ENCODE measurements around the gene LHX1. TPM values are rescaled to one million over a fixed set of nuclear protein-coding genes. Genes with fewer than 3 reads are reported as not detected.

The LHX1 gene
- total RNA-seq = 1.3 and 5.6 TPM in 2 replicates

DNA sequence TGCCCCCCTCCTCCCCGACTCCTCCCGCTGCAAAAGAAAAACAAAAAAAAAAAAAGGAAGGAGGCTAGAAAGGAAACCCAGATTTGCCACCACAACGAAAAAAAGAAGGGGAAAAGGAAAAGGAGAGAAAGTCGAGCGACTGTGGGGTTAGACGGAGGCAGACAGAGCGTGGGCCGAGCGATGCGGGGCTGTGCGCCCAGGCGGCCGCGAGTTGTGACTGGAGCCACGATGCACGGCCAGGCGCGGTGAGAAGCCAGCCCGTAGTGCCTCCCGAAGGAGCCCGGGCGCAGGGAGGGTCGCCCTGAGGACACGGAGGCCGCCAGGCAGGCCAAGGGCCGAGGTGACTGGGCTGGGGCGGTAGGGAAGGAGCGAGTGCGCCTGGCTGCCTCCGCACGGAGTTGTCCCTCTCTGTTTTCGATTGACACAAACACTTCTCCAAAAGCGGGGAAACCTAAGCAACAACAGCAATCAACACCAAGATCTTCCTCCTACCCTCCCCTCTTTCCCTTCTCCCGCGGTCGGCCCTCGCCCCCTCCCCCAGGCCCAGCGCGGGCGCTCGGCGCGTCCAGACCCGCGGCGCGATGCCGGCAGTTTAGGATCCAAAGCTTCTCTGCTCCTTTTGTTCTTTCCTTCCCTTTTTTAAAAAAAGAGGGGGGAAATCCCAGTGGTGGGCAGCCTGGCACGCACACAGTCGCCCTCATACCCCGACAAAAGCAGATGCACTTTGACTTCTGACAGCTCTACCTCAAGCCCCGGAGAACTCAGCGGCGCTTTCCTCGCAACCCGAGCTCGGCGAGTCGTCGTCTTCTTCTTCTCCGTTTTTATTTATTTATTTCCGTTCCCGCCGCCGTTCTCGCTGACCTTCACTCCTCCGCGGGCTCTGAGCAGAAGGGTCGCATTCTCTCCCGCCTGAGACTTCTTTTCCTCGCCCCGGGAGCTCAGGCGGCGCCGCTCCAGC lies at the start of gene LHX1:
Gene LHX1 (plus strand): TSS at position 475 of the 958 bp plus-strand sequence. CDS start 723 bp downstream, outside the sequence.
- DNase-seq (ENCODE audit: extremely low read depth, low read depth, low spot score) = no peak

DNA sequence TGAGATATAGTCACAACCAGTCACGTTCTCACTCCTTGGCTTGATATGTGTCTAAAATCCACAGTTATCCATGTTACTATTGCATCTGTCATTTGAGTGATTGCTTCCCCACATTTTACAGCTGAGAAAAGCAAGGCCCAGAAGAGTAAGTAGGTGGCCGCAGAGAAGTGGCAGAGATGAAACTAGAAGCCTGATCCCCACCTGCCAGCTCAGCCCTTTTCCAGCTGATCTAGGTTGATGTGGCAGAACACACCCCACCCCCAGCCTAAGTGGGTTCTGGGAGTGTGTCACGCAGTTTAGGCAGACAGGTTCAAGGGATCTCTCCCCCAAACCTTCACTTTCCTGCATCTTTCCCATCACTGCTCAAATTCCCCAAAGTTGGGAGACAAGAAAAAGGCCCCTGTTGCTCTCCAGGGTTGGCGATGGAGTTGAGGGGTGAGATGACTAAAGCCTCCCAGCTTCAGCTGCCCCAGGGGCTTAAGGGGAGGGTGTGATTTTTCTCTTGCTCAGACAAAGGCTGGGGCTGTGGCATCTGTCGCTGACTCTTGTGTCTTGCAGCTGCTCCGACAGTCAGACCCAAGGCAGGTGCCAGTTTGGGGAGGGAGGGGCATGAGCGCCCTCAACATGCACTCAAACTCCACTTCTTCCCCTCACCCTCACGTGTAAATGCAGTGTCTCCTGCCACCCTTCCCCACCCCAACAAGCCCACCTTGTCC lies 48.9 kb upstream of the LHX1 start:
- no peak for DNase-seq (ENCODE audit: extremely low read depth, low read depth, low spot score)

DNA sequence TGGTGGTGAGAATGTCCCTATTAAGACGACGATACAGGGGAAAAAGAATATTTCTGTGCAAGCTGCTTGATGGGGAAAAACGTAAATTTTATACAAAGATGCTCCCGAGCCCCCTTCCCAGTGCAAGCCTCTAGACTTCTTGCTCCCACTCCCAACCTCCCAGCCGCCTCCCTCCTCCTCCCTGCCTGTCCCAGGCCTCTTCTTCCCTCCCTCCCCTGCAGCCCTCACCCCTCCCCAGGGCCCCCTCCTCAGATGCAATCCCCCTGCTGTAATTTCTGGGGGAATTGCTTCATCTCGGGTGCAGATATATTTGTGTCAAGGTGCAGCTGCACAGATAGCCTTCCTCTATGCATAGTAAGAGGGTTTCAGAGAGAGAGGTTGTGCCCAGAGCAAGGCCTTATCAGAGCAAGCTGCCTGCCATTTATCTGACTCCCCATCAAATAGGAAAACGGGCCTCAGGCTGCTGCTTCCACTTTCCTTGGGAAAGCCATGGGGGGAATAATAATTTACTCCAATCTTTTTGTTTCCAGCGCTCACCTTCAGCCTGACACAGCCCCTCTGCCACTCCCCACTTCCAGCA lies 47.4 kb upstream of the LHX1 start:
- DNase-seq (ENCODE audit: extremely low read depth, low read depth, low spot score) = no peak

DNA sequence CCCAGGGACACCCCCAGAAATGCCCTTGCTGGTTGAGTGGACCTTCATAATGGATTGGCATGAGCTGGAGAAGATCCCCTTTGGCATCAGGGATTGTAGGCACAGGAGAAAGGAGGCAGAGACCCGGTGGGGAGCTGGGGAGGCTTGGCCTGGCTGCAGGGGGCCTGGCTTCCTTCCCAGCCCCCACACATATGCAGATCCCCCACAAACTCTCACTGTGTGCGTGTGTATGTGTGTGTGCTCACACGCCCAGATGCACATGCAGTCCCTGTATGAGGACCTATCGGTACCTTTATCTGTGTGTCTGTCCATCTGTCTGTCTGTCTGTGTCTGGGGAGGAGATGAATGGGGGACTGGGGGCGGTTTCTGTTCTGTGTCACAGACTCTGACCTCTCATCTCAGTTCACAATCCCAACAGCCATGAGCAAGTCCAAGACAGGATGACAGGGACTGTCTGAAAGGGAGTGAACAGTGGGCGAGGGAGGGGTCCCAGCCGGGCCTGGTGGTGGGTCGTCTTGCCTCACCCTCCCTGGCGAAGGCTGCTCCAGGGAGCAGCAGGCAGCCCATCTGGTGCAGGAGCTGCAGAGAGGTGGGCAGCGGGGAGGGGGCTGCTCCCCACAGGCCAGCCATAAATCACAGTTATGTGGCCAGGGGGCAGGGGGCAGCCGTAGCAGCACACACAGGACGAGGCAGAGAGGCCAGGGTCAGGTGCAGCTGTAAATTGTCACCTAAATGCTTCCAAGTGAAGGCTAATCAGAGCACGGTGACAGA lies 46.7 kb upstream of the LHX1 start:
- DNase-seq (ENCODE audit: extremely low read depth, low read depth, low spot score) = no peak

DNA sequence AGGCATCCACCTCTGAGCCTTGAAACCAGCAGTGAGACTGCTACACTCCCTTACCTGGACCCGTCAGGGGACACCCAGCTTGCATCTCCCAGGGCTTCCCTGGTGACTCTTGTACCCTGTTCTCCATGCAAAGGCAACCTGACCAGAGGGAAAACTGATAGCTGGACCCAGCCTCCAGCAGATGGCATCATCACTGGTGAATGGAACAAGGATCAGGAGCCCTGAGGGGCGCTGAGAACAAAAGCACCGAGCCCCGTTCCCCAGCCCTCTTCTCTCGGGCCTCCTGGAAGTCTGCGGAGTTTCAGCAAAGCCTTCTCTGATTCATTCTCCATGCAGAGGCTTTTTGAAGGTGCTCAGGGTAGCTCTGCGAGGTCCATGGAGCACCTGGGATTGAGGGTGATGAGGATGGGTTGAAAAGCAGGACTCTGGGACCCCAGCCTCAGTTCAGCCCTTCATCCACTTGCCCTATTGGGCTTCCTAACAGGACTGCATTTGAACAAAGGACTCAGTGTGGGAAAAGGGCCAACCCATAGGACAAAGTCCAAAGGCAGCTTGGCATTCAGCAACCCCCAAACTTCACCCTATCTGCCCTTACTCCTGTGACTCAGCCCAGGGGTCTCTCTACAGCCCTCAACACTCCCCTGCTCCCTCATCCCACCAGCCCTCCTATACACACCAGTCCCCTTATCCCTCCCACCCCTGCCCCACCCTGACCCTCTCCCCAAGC lies 45.0 kb upstream of the LHX1 start:
- no peak for DNase-seq (ENCODE audit: extremely low read depth, low read depth, low spot score)

- no peak for DNase-seq (ENCODE audit: extremely low read depth, low read depth, low spot score)
Measured at GRCh38 chr17:36894177-36894576, 43.1 kb upstream of the LHX1 start.

DNA sequence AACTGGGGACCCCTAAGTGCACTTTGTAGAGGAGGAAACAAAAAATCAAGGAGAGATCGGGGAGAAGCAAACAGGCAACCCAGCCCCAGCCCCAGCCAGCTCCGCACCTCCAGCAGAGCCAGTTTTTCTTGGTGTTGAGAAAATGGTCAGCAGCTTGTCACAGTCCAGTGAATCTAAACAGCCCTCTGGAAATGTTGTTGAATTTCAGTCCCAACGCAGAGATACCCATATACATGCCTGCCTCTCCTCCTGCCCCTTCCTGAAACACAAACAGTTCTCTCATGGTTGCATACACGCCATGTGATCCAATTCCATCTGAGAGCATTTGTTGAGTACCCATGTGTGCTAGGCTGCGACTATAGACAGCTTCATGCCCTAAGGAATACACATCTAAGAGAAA lies 42.4 kb upstream of the LHX1 start:
- DNase-seq (ENCODE audit: extremely low read depth, low read depth, low spot score) = no peak

GRCh38 chr17:36899250-36900159 lies 37.8 kb upstream of the LHX1 start:
- no peak for DNase-seq (ENCODE audit: extremely low read depth, low read depth, low spot score)

DNA sequence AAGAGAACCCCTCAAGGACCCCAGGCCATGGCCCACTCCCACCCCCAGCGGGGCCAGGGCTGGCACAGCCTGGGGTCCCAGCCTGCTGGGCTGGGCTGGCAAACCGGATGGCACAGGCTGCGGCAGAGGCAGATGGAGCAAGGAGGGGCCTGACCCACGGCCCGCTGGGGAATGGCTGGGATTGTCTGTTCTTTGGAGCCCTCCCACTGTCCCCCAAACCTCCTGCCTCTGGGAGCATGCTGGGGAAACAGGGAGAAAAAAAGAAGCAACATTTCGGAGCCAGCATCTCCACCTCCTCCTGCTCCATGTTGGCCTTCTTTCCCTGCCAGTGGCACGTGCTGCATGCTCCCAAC lies 37.1 kb upstream of the LHX1 start:
- DNase-seq (ENCODE audit: extremely low read depth, low read depth, low spot score) = no peak

DNA sequence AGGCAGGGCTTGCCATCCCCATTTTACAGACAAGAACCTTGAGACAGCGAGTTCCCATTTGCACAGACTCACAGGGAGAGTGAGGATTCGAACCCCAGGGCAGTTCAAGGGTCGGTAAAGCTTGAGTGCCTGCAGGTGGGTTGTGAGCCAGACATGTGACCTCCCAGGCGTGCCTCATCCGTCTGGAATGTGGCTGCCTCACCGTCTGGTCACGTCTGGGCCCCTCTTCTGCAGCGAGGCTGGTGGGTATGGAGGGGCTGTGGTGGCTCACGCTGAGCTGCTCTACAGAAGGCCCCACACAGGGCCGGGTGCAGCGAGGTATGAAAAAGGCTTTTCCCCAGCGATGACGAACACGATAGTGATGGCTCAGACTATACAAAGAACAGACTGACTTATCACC lies 35.8 kb upstream of the LHX1 start:
- DNase-seq (ENCODE audit: extremely low read depth, low read depth, low spot score) = no peak

DNA sequence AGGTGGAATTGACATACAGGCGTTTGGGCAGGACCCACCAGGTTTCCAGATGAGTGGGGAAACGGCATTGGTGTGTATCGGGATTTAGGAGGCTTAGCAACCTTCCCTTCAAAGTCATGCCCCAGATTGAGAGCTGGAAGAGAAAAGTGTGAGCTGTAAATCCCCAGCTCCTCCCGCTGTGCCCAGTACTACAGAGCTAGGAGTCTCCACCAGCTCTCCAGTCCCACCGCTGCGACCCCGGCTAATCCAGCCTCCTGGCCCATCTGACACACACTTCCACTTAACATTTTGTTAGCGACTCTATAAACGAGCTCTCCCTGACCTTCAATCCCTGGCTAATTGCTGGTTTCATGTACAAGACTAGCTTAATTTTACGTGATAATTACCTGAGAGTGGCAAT lies 29.9 kb upstream of the LHX1 start:
- no peak for DNase-seq (ENCODE audit: extremely low read depth, low read depth, low spot score)

GRCh38 chr17:36910513-36910912 lies 26.8 kb upstream of the LHX1 start:
- DNase-seq (ENCODE audit: extremely low read depth, low read depth, low spot score) = no peak

DNA sequence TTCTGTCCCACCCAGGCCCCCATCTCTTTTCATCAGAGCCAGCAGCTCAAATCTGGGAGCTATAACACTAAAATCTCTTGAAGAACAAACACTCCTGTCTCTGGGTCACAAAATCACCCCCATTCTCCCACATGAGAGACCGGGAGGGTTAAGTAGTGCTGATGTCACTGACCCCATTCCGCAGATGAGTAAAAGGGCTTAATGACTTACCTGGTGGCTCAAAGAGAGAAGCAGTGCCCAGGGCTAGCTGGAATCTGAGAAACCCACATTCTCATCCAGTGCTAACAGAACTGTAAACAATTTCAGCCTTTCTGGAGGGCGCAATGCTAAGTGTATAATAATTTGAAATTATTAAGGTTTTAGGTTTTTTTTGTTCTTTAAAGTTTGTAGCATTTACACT lies 26.3 kb upstream of the LHX1 start:
- no peak for DNase-seq (ENCODE audit: extremely low read depth, low read depth, low spot score)

- DNase-seq (ENCODE audit: extremely low read depth, low read depth, low spot score) = no peak
Measured at GRCh38 chr17:36913132-36913531, 24.1 kb upstream of the LHX1 start.

GRCh38 chr17:36918211-36918691 lies 19.0 kb upstream of the LHX1 start:
- DNase-seq (ENCODE audit: extremely low read depth, low read depth, low spot score) = no peak

GRCh38 chr17:36919407-36919968 lies 17.8 kb upstream of the LHX1 start:
- no peak for DNase-seq (ENCODE audit: extremely low read depth, low read depth, low spot score)

DNA sequence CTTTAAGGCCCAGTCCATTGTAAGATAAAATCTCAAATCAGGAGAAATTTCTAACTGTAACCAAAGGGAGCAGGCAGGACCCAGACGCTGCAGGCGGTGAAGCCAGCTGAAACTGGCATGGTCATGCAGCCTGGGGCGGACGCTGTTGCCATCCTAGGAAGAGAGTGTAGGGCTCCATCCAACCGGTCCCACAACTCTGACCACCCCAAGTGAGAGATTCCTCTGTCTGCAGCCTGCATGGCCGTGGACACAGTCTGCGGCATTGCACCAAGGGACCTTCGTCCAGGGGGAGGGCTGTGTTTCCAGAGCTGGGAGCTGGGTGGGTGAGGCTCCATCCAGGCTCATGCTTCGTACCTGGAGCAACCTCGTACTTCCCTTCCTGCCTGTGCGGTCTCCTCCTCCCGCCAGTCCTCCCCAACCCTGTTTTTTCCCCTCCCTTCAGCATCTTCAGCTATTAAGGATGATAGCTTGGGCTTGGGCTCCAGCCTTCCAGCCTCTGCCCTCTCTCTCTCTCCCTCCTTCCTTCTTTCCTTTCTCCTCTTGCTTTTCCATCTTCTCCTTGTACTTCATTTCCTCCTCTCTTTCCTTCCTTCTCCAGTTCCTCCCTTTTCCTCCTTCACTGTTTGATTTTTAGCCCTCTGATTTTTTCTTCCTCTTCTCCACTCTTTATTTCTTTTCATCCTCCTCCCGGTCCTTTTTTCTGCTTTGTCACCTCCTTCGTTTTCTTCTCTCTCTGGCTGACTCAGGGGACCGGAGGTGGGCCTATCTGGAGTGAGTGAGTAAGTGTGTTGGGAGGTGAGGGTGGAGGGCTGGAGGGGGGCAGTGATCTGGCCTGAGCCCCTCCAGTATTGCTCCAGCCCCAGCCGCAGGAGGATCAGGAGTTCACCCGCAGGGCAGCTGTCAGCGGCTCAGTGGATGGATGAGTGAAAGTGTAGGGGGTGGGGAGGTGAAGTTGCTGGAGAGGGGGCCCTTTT lies 17.0 kb upstream of the LHX1 start:
- DNase-seq (ENCODE audit: extremely low read depth, low read depth, low spot score) = no peak

Measured in glomerular endothelial cell (primary cell).